NCI-H146 (cell line): Measurements from ENCODE around the gene CLDN16.

ENCODE experiments used
- DNase-seq: peaks from one replicate; lab custom pipeline; 2025; lab: John Stamatoyannopoulos, UW

The CLDN16 gene

GRCh38 chr3:190442240-190442639, 54.3 kb downstream of the CLDN16 start:
- no peak for DNase-seq

GRCh38 chr3:190443257-190443656, 55.3 kb downstream of the CLDN16 start:
- DNase-seq, result no peak

DNA sequence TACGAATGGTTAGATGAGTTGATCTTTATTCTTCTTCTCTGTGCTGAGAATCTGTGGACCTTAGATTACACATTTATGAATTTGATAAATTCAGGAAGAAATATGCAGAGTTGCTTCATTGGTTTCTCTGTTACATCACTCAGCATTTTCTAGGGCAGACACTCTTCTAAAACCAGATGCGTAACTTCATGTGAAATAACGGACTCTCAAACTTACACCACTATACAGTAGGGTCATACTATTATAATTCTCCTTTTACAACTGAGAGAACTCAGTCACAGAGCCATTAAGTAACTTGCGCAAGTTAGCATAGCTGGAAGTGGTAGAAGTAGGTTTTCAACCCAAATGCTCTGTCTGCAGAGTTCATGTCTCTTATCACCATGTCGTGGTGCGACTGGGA, 56.0 kb downstream of the CLDN16 start:
- DNase-seq, result no peak

- no peak for DNase-seq
Measured at GRCh38 chr3:190444576-190445145, 56.7 kb downstream of the CLDN16 start.

- DNase-seq, result peak; percentile 13
Measured at GRCh38 chr3:190446573-190447279, 58.8 kb downstream of the CLDN16 start.

DNA sequence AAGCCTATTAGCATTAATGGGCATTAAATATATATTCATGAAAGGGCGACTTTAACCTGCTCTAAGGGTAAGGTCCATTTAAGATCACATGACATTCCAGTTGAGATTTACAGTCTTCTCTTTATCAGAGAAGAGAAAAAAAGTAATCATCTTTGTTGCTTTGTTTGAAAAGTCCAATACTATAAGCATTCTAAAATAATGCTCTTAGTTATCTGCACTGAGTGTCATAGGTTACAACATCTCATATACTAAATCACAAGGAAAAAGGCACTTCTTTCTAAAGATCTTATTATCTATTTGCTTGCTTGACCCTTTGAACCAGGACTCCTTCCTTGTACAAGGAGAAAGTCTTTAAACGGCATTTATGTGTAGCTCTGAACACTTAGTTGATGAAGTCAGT, 60.3 kb downstream of the CLDN16 start:
- DNase-seq, result no peak

DNA sequence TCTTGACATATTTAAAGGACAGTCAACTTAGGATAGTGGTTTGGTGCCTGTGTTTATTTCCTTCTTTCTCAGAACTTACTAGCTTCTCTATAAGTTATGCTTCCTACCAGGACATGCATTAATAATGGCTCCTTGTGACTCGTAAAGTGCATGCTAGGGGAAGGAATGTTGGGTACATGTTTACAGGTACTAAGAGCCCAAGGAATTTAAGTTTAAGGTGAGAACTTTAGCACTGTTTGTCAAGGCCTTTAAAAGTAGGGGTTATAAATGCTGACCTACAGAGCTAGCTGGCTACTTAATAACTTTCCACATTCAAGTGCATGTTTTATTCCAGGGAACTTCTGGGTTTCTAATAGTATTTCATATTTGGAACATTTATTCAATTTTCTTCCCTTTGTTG, 61.8 kb downstream of the CLDN16 start, which contains the start of gene TMEM207:
Gene TMEM207 (minus strand): TSS at position 101 of the 400 bp plus-strand sequence. CDS start 92 bp downstream, at position 9.
- DNase-seq, result no peak

DNA sequence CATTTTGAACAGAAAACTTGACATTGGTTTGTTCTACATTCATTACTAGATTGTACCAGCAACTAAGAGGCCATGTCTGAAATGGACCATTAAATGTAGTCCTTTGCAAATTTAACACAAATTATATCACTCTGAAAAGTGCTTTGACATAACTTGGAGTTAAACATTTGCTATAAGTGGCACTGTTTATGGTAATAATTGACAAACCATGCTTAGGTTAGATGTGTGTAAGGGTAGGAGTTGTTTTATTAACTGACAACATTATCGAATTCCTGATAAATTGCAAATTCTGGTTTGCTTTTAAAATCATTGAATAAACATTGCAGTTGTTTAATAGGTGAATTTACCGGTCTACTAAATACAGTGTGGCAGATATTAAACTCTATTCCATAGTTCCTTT, 67.9 kb downstream of the CLDN16 start:
- DNase-seq, result no peak

DNA sequence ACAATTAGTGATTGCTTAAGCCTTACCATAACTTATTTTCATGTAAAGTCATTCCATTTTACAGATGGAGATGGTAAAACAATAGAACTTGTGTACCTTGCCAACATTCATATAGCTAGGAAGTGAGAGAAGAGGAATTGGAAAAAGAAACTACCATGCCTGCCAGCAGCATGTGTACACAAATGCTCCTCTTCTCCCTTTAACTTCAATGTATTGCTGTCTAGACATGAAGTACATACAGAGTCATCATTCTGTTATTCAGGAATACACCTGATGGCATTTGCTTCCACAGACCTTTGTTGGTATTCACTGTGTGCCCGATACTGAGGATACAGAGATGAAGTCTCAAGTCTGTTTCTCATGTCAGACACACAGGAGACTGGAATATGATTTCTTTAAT, 68.8 kb downstream of the CLDN16 start:
- DNase-seq, result no peak

GRCh38 chr3:190458040-190458439, 70.1 kb downstream of the CLDN16 start:
- DNase-seq, result peak; percentile 9
